B cell (primary cell): ENCODE data around the gene MRGPRG.
"Not testable (repeated sequence)": the region's sequence is repeated elsewhere in the genome, so short reads cannot be mapped to it uniquely, and the experiment has no call there.

ENCODE experiments used
- CTCF ChIP-seq: fragments of 200-600 bp; IDR thresholded peaks from one replicate; pipeline ENCODE4 v1.8.0; 2022; ENCODE audit warnings: antibody characterized with exemption, mild to moderate bottlenecking
- EZH2 ChIP-seq: IDR thresholded peaks from 2 replicates; pipeline ENCODE4 v1.6.1; 2012; ENCODE audit warnings: borderline replicate concordance, low read depth, mild to moderate bottlenecking, moderate library complexity, low read length; ENCODE audit not compliant: insufficient read depth, poor library complexity, severe bottlenecking

GRCh38 chr11:3262548-3262947 lies 43.9 kb upstream of the MRGPRG start:
- not testable (repeated sequence) for TF ChIP-seq EZH2, CTCF
